Activated CD8-positive, alpha-beta T cell treated with anti-CD3 and anti-CD28 coated beads for 36 hours (primary cell): Measurements from ENCODE around the gene CKS1B. TPM values are rescaled to one million over a fixed set of nuclear protein-coding genes. Genes with fewer than 3 reads are reported as not detected.

ENCODE experiments used
- ATAC-seq: fragments of 200-7000 bp; cut with Tn5 transposase; one replicate; pipeline ENCODE4 v1.10.0; 2021; ENCODE audit warnings: mild to moderate bottlenecking, moderate library complexity
- CTCF ChIA-PET: fragments of 350-600 bp; sonication (Branson Sonifier 250); formaldehyde crosslinking; loops from one replicate; lab custom pipeline; 2021; ENCODE audit warnings: antibody characterized with exemption; lab: Charles Lee
- POLR2A ChIA-PET: fragments of 350-600 bp; sonication (Branson Sonifier 250); formaldehyde crosslinking; loops from one replicate; lab custom pipeline; 2021; ENCODE audit warnings: antibody characterized with exemption; lab: Charles Lee
- DNase-seq: peaks from one replicate; pipeline ENCODE4 v3.0.0-alpha.2; 2020
- H3K27ac Mint-ChIP-seq: one replicate; pipeline ENCODE4 v1.8.0; 2021; ENCODE audit warnings: mild to moderate bottlenecking, mixed read lengths
- H3K27me3 Mint-ChIP-seq: one replicate; pipeline ENCODE4 v1.8.0; 2021; ENCODE audit warnings: mixed read lengths
- H3K36me3 Mint-ChIP-seq: one replicate; pipeline ENCODE4 v1.8.0; 2021; ENCODE audit warnings: low read depth, mixed read lengths
- H3K4me1 Mint-ChIP-seq: one replicate; pipeline ENCODE4 v1.8.0; 2021; ENCODE audit warnings: low read depth, mixed read lengths
- H3K4me3 Mint-ChIP-seq: one replicate; pipeline ENCODE4 v1.8.0; 2021; ENCODE audit warnings: mild to moderate bottlenecking, moderate library complexity, mixed read lengths
- H3K9me3 Mint-ChIP-seq: one replicate; pipeline ENCODE4 v1.8.0; 2021; ENCODE audit warnings: mixed read lengths
- CTCF ChIP-seq: fragments of 200-600 bp; IDR thresholded peaks from one replicate; pipeline ENCODE4 v1.8.0; 2022; ENCODE audit warnings: antibody characterized with exemption, mild to moderate bottlenecking
- intact Hi-C: fragments of 100-400 bp; cut with micrococcal nuclease; formaldehyde crosslinking; loops from one replicate; pipeline ENCODE4 v1.10.0; 2022
- total RNA-seq, 2 experiments: library from RNA; stranded (reverse); gene quantifications; one replicate each; pipeline ENCODE4 v1.2.3, GENCODE V29; 2021

Gene CKS1B
- total RNA-seq, 2 experiments from 2014 or later: 172 to 173 TPM

- H3K4me3 Mint-ChIP-seq: no peak overlapping the region
- no peak for ATAC-seq
- no peaks in the 10 kb centered on the region for H3K9me3 Mint-ChIP-seq
- H3K27me3 Mint-ChIP-seq: no peaks in the 10 kb centered on the region
- POLR2A ChIA-PET: interaction anchor here (0.6 to 2.0 kb wide), 3 partner anchors 12 to 95 kb away, joined by 3 to 9 read pairs (median 3); partner anchors contain the start of genes FLAD1 and PBXIP1
- intact Hi-C loops: no loop called here
- CTCF ChIA-PET: interaction anchor here (1.2 kb wide), 1 partner anchor 32 kb away, joined by 6 read pairs; no protein-coding TSS in a partner anchor
- no peak for DNase-seq
- H3K27ac Mint-ChIP-seq: peak overlapping the region; percentile 74
- H3K36me3 Mint-ChIP-seq: peaks cover 30% of the 10 kb centered on the region
- H3K4me1 Mint-ChIP-seq: peaks cover 35% of the 10 kb centered on the region
- no peak for TF ChIP-seq CTCF
Observed at GRCh38 chr1:154967331-154967950, 7.0 kb upstream of the CKS1B start.

- H3K9me3 Mint-ChIP-seq: no peaks in the 10 kb centered on the region
- no peak overlapping the region for H3K4me3 Mint-ChIP-seq
- peak overlapping the region; percentile 69 for H3K27ac Mint-ChIP-seq
- ATAC-seq (no peak), DNase-seq (no peak)
- ChIA-PET CTCF (no interaction called here), POLR2A (interaction anchor here (0.9 kb wide), 1 partner anchor 13 kb away, joined by 3 read pairs; the partner anchor contains the start of gene PBXIP1)
- H3K27me3 Mint-ChIP-seq: no peaks in the 10 kb centered on the region
- H3K4me1 Mint-ChIP-seq: peaks cover 30% of the 10 kb centered on the region
- TF ChIP-seq CTCF: no peak
- peaks cover 22% of the 10 kb centered on the region for H3K36me3 Mint-ChIP-seq
- intact Hi-C loops: no loop called here
Observed at GRCh38 chr1:154968731-154969130, 5.8 kb upstream of the CKS1B start.

DNA sequence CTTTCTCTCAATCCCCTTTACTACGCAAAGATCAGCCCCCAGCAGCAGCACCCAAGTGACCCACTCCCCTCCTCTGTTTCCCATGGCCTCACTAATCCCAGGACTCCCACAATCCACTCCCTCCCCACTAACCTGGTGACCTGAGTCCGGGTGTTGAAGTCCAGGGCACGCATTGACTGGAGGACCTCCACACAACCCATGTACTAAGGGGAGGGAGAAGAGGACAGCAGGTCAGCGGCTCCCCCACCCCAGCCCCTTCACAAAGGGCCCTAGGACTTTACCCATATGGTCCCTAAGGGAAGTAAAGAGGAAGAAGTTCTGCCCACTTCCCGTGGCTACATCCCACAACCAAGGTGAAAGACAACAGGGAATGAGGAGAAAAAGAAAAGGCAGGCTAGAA is 5.2 kb upstream of the CKS1B start:
- Mint-ChIP-seq H3K36me3 (peaks cover 20% of the 10 kb centered on the region), H3K4me1 (peaks cover 27% of the 10 kb centered on the region), H3K27me3 (no peaks in the 10 kb centered on the region), H3K9me3 (no peaks in the 10 kb centered on the region), H3K4me3 (no peak overlapping the region), H3K27ac (peak overlapping the region; percentile 69)
- no peak for DNase-seq
- ChIA-PET POLR2A (interaction anchor here (0.9 kb wide), 1 partner anchor 13 kb away, joined by 3 read pairs; the partner anchor contains the start of gene PBXIP1), CTCF (interaction anchor here (1.3 to 6.5 kb wide), 4 partner anchors 8 to 82 kb away, joined by 3 to 34 read pairs (median 18); partner anchors contain the start of genes ADAM15 and PYGO2)
- intact Hi-C loops: no loop called here
- TF ChIP-seq CTCF: no peak
- no peak for ATAC-seq

- Mint-ChIP-seq H3K4me1 (peaks cover 27% of the 10 kb centered on the region), H3K36me3 (peaks cover 20% of the 10 kb centered on the region), H3K4me3 (no peak overlapping the region), H3K27me3 (no peaks in the 10 kb centered on the region), H3K9me3 (no peaks in the 10 kb centered on the region), H3K27ac (peak overlapping the region; percentile 69)
- intact Hi-C loops: loop anchor here (5.0 kb wide), 2 partner anchors 47 to 92 kb away; partner anchors contain the start of gene EFNA4
- no peak for DNase-seq
- CTCF ChIA-PET: interaction anchor here (0.8 to 6.5 kb wide), 8 partner anchors 8 to 116 kb away, joined by 3 to 34 read pairs (median 5); partner anchors contain the start of genes ADAM15, PBXIP1 and PYGO2
- POLR2A ChIA-PET: interaction anchor here (0.6 to 6.9 kb wide), 4 partner anchors 8 to 27 kb away, joined by 3 to 55 read pairs (median 16); partner anchors contain the start of genes FLAD1 and PYGO2
- ATAC-seq: no peak
- TF ChIP-seq CTCF: no peak
Observed at GRCh38 chr1:154969860-154970452, 4.5 kb upstream of the CKS1B start.
